Mucosa of rectum (tissue), 2 donors: ENCODE data around the gene ZNF148.

Experiments
- H3K27ac ChIP-seq, 2 donors: one replicate each; pipeline ENCODE4 v1.7.0; 2013; ENCODE audit warnings: inconsistent platforms in 2 of 2, low read depth in 2 of 2, low read length in 2 of 2
- H3K27me3 ChIP-seq, 2 donors: one replicate each; pipeline ENCODE4 v1.7.0; 2013; ENCODE audit warnings: low read length in 2 of 2; ENCODE audit not compliant: control insufficient read depth in 2 of 2, insufficient read depth in 2 of 2
- H3K36me3 ChIP-seq, 2 donors: one replicate each; pipeline ENCODE4 v1.7.0; 2013; ENCODE audit warnings: low read length in 2 of 2; ENCODE audit not compliant: control insufficient read depth in 2 of 2, insufficient read depth in 2 of 2
- H3K4me1 ChIP-seq, 2 donors: one replicate each; pipeline ENCODE4 v1.7.0; 2013; ENCODE audit warnings: low read length in 2 of 2, mild to moderate bottlenecking in 1 of 2; ENCODE audit not compliant: control insufficient read depth in 2 of 2, insufficient read depth in 2 of 2
- H3K4me3 ChIP-seq, 2 donors: one replicate each; pipeline ENCODE4 v1.7.0; 2013; ENCODE audit warnings: low read length in 2 of 2
- H3K9ac ChIP-seq, 2 donors: one replicate each; pipeline ENCODE4 v1.7.0; 2013; ENCODE audit warnings: low read length in 2 of 2, low read depth in 1 of 2, mild to moderate bottlenecking in 1 of 2
- H3K9me3 ChIP-seq, 2 donors: one replicate each; pipeline ENCODE4 v1.7.0; 2013; ENCODE audit warnings: low read length in 2 of 2; ENCODE audit not compliant: control insufficient read depth in 2 of 2
- donor health status: healthy.
- donor health status: Normal muscosa, but diverticular disease.

Gene ZNF148

GRCh38 chr3:125266971-125267370, 108.2 kb downstream of the ZNF148 start:
- H3K9ac ChIP-seq: no peak overlapping the region
- no peaks in the 10 kb centered on the region for H3K27me3 ChIP-seq
- H3K4me3 ChIP-seq: no peak overlapping the region
- no peak overlapping the region for H3K27ac ChIP-seq
- H3K9me3 ChIP-seq: no peaks in the 10 kb centered on the region
- peaks cover 0 to 1% of the 10 kb centered on the region in 2 donors for H3K4me1 ChIP-seq
- H3K36me3 ChIP-seq: peaks cover 0 to 6% of the 10 kb centered on the region in 2 donors

GRCh38 chr3:125262161-125262560, 113.0 kb downstream of the ZNF148 start:
- peaks cover 9 to 14% of the 10 kb centered on the region in 2 donors for H3K4me1 ChIP-seq
- peaks cover 0 to 3% of the 10 kb centered on the region in 2 donors for H3K36me3 ChIP-seq
- H3K27ac ChIP-seq: no peak overlapping the region
- no peaks in the 10 kb centered on the region for H3K27me3 ChIP-seq
- no peaks in the 10 kb centered on the region for H3K9me3 ChIP-seq
- H3K9ac ChIP-seq: no peak overlapping the region
- no peak overlapping the region for H3K4me3 ChIP-seq

GRCh38 chr3:125261031-125261430, 114.1 kb downstream of the ZNF148 start:
- H3K4me1 ChIP-seq: peaks cover 9 to 14% of the 10 kb centered on the region in 2 donors
- H3K27ac ChIP-seq: peak overlapping the region in 1 of 2 donors; percentile 9
- H3K9me3 ChIP-seq: no peaks in the 10 kb centered on the region
- H3K9ac ChIP-seq: no peak overlapping the region
- H3K27me3 ChIP-seq: no peaks in the 10 kb centered on the region
- H3K36me3 ChIP-seq: peaks cover 0 to 3% of the 10 kb centered on the region in 2 donors
- no peak overlapping the region for H3K4me3 ChIP-seq

GRCh38 chr3:125260158-125260557, 115.0 kb downstream of the ZNF148 start:
- no peaks in the 10 kb centered on the region for H3K27me3 ChIP-seq
- H3K4me1 ChIP-seq: peaks cover 9 to 14% of the 10 kb centered on the region in 2 donors
- H3K27ac ChIP-seq: no peak overlapping the region
- H3K4me3 ChIP-seq: no peak overlapping the region
- H3K9me3 ChIP-seq: no peaks in the 10 kb centered on the region
- peaks cover 0 to 3% of the 10 kb centered on the region in 2 donors for H3K36me3 ChIP-seq
- H3K9ac ChIP-seq: no peak overlapping the region

GRCh38 chr3:125257536-125257935, 117.6 kb downstream of the ZNF148 start:
- Histone ChIP-seq H3K9ac (no peak overlapping the region), H3K36me3 (no peaks in the 10 kb centered on the region), H3K27me3 (no peaks in the 10 kb centered on the region), H3K9me3 (no peaks in the 10 kb centered on the region), H3K27ac (no peak overlapping the region), H3K4me3 (no peak overlapping the region), H3K4me1 (peaks cover 9 to 14% of the 10 kb centered on the region in 2 donors)

- no peaks in the 10 kb centered on the region for H3K9me3 ChIP-seq
- H3K27ac ChIP-seq: no peak overlapping the region
- peaks cover 0 to 2% of the 10 kb centered on the region in 2 donors for H3K36me3 ChIP-seq
- H3K9ac ChIP-seq: no peak overlapping the region
- no peaks in the 10 kb centered on the region for H3K27me3 ChIP-seq
- peaks cover 9 to 11% of the 10 kb centered on the region in 2 donors for H3K4me1 ChIP-seq
- H3K4me3 ChIP-seq: no peak overlapping the region
Measured at GRCh38 chr3:125256675-125257074, 118.5 kb downstream of the ZNF148 start.

GRCh38 chr3:125250973-125251372, 124.2 kb downstream of the ZNF148 start:
- no peaks in the 10 kb centered on the region for H3K9me3 ChIP-seq
- H3K4me3 ChIP-seq: no peak overlapping the region
- H3K27ac ChIP-seq: no peak overlapping the region
- no peaks in the 10 kb centered on the region for H3K4me1 ChIP-seq
- H3K9ac ChIP-seq: no peak overlapping the region
- peaks cover 0 to 2% of the 10 kb centered on the region in 2 donors for H3K36me3 ChIP-seq
- no peaks in the 10 kb centered on the region for H3K27me3 ChIP-seq

- H3K36me3 ChIP-seq: no peaks in the 10 kb centered on the region
- H3K4me3 ChIP-seq: no peak overlapping the region
- H3K9ac ChIP-seq: no peak overlapping the region
- H3K4me1 ChIP-seq: no peaks in the 10 kb centered on the region
- H3K27me3 ChIP-seq: no peaks in the 10 kb centered on the region
- H3K27ac ChIP-seq: no peak overlapping the region
- no peaks in the 10 kb centered on the region for H3K9me3 ChIP-seq
Measured at GRCh38 chr3:125246237-125246636, 128.9 kb downstream of the ZNF148 start.

GRCh38 chr3:125245521-125245920, 129.6 kb downstream of the ZNF148 start:
- no peaks in the 10 kb centered on the region for H3K27me3 ChIP-seq
- H3K36me3 ChIP-seq: no peaks in the 10 kb centered on the region
- H3K9me3 ChIP-seq: no peaks in the 10 kb centered on the region
- no peaks in the 10 kb centered on the region for H3K4me1 ChIP-seq
- no peak overlapping the region for H3K9ac ChIP-seq
- H3K27ac ChIP-seq: no peak overlapping the region
- H3K4me3 ChIP-seq: no peak overlapping the region

- no peaks in the 10 kb centered on the region for H3K9me3 ChIP-seq
- no peaks in the 10 kb centered on the region for H3K27me3 ChIP-seq
- H3K9ac ChIP-seq: no peak overlapping the region
- H3K4me3 ChIP-seq: no peak overlapping the region
- no peaks in the 10 kb centered on the region for H3K36me3 ChIP-seq
- H3K27ac ChIP-seq: no peak overlapping the region
- H3K4me1 ChIP-seq: no peaks in the 10 kb centered on the region
Measured at GRCh38 chr3:125240496-125240895, 134.6 kb downstream of the ZNF148 start.

GRCh38 chr3:125239266-125239665, 135.9 kb downstream of the ZNF148 start:
- Histone ChIP-seq H3K9me3 (no peaks in the 10 kb centered on the region), H3K27ac (no peak overlapping the region), H3K4me3 (no peak overlapping the region), H3K4me1 (no peaks in the 10 kb centered on the region), H3K36me3 (no peaks in the 10 kb centered on the region), H3K9ac (no peak overlapping the region), H3K27me3 (no peaks in the 10 kb centered on the region)
